B cell (primary cell): ENCODE results near the gene CROCC.
"Not testable (repeated sequence)": the region's sequence is repeated elsewhere in the genome, so short reads cannot be mapped to it uniquely, and the experiment has no call there.

Experiments used
- EZH2 ChIP-seq: IDR thresholded peaks from 2 replicates; pipeline ENCODE4 v1.6.1; 2012; ENCODE audit warnings: borderline replicate concordance, low read depth, mild to moderate bottlenecking, moderate library complexity, low read length; ENCODE audit not compliant: insufficient read depth, poor library complexity, severe bottlenecking
- TF ChIP-seq, protein P1 (sequence below): fragments of 200-600 bp; IDR thresholded peaks from one replicate; pipeline ENCODE4 v1.8.0; 2022; ENCODE audit warnings: antibody characterized with exemption, mild to moderate bottlenecking

- TF ChIP-seq, protein P1, sequence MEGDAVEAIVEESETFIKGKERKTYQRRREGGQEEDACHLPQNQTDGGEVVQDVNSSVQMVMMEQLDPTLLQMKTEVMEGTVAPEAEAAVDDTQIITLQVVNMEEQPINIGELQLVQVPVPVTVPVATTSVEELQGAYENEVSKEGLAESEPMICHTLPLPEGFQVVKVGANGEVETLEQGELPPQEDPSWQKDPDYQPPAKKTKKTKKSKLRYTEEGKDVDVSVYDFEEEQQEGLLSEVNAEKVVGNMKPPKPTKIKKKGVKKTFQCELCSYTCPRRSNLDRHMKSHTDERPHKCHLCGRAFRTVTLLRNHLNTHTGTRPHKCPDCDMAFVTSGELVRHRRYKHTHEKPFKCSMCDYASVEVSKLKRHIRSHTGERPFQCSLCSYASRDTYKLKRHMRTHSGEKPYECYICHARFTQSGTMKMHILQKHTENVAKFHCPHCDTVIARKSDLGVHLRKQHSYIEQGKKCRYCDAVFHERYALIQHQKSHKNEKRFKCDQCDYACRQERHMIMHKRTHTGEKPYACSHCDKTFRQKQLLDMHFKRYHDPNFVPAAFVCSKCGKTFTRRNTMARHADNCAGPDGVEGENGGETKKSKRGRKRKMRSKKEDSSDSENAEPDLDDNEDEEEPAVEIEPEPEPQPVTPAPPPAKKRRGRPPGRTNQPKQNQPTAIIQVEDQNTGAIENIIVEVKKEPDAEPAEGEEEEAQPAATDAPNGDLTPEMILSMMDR, result not testable (repeated sequence)
- not testable (repeated sequence) for TF ChIP-seq EZH2
Measured at GRCh38 chr1:16936580-16936979, 14.8 kb downstream of the CROCC start.
